AG08395 (cell line): Measurements from ENCODE around the gene RAB8A.
"Not testable (repeated sequence)": the region's sequence is repeated elsewhere in the genome, so short reads cannot be mapped to it uniquely, and the experiment has no call there.

ENCODE experiments used
- DNase-seq: peaks from one replicate; pipeline ENCODE4 v3.0.0; 2012; ENCODE audit warnings: mixed read lengths, low spot score

RAB8A gene

DNA sequence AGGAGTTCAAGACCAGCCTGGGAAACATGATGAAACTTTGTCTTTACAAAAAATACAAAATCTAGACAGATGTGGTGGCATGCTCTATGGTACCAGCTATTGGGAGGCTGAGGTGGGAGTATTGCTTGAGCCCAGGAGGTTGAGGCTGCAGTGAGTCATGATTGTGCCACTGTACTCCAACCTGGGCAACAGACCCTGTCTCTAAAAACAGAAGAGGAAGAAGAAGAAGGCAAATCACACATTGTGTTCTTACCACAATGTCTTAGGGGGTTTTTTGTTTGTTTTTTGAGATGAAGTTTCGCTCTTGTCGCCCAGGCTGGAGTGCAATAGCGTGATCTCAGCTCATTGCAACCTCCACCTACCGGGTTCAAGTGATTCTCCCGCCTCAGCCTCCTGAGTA lies 67.2 kb downstream of the RAB8A start:
- not testable (repeated sequence) for DNase-seq

DNA sequence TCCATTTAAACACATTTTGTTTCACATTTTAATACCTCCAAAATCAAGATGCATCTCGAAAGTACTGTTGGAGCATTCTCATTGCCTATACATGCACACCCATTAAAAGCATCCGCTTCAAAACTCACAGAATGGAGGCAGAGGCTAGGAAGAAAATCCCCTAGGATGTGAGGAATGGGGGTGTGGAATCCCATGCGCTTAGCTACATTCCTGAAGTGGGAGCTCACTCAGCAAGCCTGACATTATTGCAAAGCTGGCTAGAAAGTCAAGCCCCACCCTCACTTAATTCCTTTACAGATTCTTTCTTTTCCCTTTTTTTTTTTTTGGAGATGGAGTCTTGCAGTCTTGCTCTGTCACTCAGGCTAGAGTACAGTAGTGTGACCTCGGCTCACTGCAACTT lies 68.9 kb downstream of the RAB8A start:
- DNase-seq, result peak; percentile 90
